GM12892 (cell line): ENCODE data around the gene NF1.

ENCODE experiments used
- POLR2A ChIP-seq: IDR thresholded peaks from 2 replicates; pipeline ENCODE4 v1.6.1; 2011; ENCODE audit warnings: low read depth, low read length, control low read depth
- POLR2AphosphoS5 ChIP-seq: IDR thresholded peaks from 2 replicates; pipeline ENCODE4 v1.6.1; 2011; ENCODE audit warnings: low read depth, low read length, control low read depth
- TAF1 ChIP-seq: IDR thresholded peaks from 2 replicates; pipeline ENCODE4 v1.6.1; 2011; ENCODE audit warnings: low read depth, mild to moderate bottlenecking, control low read depth, low read length, borderline replicate concordance

GRCh38 chr17:31364012-31364411 lies 269.2 kb downstream of the NF1 start:
- TF ChIP-seq TAF1, result no peak
- TF ChIP-seq POLR2A, result no peak
- TF ChIP-seq POLR2AphosphoS5, result no peak
